Measurements from ENCODE around the gene UNC5C.

The UNC5C gene

DNA sequence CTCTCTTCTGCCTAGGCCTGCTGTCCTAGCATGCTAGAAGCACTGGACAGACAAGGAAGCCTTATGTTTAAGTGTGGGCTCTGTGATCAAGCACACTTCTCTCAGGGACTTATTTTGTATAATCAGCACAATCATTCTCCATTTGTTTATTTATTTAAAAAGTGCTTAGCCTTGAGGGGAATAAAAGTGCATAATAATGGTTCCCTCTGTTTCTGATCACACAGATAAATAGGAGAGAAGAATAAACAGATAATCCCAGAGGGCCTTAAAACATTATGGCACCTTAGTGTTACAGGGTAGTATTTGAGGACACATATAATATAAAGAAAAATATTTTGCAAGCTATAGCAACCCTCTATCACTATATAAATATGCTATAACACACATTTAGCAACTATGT, 146.5 kb downstream of the UNC5C start:
- DNase-seq (ENCODE audit: low spot score), result no peak

DNA sequence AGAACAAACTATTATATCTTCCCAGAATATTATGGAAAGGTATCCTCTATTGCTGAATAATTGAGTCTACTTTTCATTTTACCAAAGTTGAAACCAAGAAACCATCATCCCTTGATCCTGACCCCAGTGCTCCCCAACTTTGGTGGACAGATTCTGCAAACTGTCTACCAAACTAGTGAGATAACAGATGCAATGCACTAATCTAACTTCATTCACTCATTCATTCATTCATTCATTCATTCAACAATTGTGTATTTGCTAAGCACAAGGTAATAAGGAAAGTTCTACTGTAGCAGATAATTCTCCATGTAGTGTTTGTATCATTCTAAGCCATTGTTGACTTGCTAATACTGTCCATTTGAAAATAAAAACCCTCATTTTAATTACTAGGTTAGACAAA, 150.6 kb downstream of the UNC5C start:
- DNase-seq (ENCODE audit: low spot score), result no peak

DNA sequence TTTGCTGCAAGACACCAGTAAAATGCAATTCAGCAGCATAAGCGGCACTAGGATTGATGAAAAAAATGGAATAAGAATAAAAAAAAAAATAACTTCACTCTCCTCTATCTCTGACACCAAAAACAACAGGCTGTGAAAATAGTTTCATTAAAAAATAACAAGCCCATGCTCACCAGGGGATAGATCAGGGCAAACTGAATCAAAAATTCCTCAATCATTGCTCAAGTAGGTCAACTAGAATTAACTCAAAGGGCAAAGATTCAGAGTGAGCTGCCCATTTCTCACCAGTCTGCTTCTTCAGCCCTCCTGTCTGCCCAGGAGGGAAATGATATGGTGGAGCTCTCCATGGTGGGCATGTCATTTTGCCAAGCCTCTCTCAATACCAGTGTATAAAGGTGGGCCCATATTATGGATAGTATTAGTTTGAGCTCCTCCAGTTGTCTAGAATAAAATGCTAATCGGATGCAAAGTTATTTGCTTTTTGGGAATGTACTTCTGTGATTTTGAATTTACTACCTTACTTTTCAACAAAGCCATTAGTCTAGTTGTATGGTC, 153.9 kb downstream of the UNC5C start:
- DNase-seq (ENCODE audit: low spot score), result no peak

DNA sequence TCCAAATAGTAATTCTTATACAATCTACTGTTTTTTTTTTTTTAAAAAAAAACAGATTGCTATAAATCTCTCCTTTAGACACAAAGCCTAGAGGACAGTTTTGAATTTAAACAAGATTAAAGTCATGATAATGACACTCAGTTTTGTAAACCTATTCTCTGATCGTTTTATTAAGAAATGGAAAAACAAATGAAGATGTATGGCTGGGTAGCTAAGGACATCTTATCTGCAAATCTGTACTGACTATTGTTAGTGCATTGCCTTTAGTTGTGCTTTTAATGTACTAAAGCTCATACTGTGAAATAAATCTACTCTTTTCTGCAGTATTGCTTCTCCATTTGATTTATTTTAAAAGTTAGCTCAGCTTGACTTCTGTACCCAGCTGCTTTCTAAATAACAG, 155.0 kb downstream of the UNC5C start:
- DNase-seq (ENCODE audit: low spot score), result no peak

DNA sequence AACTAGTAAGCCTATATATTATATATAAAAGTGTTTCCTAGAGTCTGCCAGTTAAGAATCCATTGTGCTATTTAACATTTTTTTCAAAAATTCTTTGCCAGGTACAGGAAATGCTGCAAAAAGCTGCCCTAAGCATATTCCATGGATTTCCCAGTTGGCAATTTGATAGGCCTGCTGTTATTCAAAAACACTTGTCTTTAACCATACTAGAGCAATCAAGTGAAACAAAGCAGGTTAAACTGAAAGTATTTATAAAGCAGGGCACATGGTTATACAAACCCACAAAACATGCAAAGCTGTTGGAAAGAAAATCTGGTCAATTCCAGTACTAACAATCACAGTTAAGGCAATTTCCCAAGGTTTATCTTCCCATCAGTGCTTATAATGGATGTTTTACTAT, 159.9 kb downstream of the UNC5C start:
- DNase-seq (ENCODE audit: low spot score), result no peak

DNA sequence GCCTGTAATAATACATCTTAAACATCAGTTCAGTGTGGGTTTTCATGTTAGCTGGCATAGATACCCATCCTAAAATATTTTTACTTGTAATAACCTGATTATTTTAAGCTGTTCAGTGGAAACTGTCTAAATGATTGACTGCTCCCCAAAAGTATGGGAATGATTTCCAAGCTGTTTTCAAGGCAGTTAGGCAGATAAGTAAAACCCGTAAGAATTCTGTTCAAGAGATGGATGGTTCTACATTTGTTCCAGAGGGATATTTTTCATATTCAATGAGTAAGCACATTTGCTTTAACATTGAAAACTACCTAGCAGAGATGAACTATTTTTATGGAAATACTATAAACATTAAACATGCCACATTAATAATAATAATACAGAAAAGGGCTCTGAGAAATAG, 161.1 kb downstream of the UNC5C start:
- no peak for DNase-seq (ENCODE audit: low spot score)

DNA sequence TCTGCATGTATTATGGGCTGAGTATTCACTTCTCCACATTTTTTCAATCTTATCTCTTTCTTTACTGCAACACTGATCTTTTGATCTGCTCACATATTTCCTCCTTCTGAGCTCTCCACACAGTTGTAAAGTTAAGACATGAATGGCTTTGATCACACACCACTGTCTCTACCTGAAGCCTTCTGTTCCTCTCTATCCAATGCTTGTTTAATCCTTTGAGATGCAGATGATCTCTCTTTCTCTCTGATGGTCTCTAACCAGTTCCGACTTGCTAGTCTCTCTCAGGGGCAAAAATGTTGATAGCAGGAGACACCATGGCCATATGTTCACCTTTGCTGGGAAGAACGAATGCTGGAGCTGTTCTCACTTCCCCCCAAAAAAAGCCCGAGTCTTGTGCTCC, 162.4 kb downstream of the UNC5C start:
- no peak for DNase-seq (ENCODE audit: low spot score)

DNA sequence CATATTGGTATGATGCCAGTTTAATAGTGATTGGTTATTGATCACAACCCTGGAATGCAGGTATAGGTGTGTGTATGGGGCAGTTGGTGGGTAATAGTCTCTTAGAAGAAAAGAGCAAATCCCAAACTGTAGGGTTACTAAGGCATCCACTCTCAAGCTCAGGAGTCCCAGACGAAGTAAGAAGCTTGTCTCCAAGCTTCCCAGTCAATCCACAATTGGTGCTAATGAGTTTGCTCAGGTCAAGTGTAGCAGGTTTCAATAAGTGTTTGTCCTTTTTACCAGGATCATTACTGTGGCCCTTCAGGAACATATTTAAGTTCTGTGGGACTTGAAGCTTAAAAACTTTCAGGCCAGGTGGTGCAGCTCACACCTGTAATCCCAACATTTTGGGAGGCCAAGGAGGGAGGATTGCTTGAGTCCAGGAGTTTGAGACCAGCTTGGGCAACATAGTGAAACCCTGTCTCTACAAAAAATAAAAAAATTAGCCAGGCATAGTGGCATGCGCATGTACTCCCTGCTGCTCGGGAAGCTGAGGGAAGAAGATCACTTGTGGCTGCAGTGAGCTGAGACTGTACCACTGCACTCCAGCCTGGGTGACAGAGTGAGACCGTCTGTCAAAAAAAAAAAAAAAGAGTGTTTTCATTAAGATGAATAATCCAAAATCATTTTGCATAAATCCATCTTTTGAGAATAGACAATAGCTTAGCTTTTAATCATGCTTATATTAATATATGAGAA, 166.8 kb downstream of the UNC5C start:
- DNase-seq (ENCODE audit: low spot score), result no peak

DNA sequence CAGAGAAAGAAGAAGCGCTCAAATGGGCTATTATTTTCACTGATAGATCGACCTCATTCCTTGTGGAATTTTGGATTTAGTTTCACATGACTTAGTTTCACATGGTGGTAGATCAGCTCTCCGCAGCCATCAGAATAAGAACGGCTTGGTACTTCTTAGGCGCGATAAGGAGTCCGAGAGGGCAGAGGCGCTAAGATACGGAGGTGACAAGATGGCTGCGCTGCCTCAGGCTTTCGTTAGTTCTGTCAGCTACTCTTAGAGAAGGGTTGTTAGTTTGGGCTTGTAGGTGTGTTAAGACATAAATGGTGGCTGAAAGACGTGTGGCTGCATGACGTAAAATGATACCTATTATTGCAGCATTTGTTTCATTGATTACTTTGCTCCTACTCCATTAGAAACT, 169.1 kb downstream of the UNC5C start:
- DNase-seq (ENCODE audit: low spot score), result no peak

DNA sequence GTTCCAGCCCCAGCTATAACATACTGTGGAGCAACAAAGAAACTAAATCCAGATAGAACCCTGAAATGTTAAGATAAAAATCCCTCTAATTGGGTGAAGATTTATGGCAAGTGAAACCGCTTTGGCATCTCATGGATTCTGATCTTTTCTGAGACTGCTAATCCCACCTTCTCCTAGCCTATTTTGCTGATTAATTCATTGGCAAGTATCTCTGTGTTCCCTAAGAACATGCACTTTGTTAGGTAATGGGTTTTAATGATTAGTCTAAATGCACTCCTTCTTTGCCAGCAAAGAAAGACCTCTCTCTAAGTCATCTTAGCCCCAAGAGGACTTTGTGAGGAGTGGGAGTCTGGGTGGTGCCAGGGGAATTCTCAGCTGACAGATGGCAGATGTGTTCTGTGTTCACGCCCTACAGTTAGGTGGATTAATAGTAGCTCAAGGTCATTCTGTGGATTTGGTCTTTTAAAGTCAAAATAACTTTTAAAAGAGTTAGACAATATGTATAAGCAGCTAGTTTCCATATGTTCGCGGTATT, 171.3 kb downstream of the UNC5C start:
- DNase-seq (ENCODE audit: low spot score), result no peak

DNA sequence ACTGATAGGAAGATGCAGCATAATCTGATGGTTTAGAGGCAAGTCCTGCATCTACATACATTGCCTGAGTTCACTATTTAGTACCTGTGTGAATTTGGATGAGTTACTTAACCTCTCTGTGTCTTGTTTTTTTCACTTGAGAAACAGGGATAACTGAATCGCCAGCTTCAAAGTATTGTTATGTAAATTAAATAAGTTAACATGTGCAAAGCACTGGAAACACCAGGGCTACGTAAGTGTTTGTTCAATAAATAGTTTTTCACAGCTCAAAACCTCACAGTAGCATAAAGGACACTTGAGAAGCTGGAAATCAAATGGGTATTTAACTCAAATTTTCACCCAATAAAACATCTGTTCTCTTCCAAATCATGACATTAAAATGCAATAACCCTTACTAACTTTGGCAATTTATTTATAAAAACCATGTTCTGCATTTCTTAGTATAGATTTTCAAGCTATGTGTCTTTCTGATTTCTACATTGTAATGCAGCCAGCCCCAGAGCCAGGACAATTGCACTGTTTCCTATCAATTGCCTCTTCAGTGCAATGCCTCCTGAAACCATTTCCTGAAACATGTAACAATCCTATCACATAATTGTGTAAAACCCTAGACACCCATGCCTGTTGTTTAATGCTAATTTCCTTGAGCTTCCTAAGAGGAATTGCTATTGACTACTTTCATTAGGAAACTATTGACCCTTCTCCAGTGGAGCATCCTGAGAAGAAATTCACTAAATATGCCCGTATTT, 177.1 kb downstream of the UNC5C start:
- peak; percentile 56 for DNase-seq (ENCODE audit: low spot score)

DNA sequence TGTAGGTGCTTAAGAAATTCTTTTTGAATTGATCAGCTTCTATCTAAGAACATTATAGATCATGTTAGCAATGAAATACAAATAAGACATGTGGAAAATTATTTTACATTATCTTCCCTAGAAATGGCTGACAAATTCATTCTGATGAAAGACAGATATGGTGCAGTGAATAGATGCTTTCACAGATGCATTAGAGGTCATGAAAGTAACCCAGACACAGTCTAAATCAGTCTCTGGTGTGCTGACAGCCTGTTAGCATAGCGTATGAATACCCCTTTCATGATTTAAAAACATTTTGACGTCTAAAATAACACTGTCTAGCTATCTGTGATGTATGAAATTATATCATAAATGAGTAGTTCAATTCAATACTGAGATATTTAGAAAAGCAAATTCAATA, 180.9 kb downstream of the UNC5C start:
- no peak for DNase-seq (ENCODE audit: low spot score)

DNA sequence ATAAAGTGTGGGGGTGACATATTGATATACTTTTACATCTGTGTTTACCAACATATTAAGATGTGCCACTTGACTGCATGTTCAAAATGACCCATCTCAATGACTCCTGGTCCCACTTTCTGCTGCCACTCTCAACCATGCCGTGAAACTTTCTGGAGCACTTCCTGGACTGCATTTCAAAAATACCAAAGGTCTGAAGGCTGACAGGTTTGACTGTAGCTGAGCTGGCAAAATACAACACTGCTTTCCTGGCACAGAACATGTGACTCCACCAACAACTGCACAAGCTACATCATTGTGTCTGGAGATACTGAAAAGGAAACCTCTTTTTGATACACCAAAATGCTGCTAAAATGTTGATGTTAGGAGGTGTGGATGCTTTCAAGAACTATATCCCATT, 184.8 kb downstream of the UNC5C start:
- peak; percentile 53 for DNase-seq (ENCODE audit: low spot score)

DNA sequence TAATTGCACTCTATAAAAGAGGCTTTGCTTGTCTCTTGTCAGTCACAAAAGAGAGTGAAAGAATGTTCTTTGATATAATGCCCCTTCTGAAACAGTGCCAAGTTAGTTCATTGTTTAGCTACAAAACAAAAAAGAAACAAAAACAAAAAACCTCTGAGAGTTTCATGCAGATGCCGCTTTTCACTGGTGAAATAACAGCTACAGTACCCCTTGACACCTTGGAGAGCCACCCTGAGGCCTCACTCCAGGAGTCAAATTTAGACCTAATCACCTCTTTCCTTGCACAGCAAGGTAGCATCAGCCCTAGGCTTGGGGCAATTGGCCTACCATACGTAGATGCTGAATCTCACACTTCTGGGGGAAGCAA, 185.2 kb downstream of the UNC5C start:
- no peak for DNase-seq (ENCODE audit: low spot score)

DNA sequence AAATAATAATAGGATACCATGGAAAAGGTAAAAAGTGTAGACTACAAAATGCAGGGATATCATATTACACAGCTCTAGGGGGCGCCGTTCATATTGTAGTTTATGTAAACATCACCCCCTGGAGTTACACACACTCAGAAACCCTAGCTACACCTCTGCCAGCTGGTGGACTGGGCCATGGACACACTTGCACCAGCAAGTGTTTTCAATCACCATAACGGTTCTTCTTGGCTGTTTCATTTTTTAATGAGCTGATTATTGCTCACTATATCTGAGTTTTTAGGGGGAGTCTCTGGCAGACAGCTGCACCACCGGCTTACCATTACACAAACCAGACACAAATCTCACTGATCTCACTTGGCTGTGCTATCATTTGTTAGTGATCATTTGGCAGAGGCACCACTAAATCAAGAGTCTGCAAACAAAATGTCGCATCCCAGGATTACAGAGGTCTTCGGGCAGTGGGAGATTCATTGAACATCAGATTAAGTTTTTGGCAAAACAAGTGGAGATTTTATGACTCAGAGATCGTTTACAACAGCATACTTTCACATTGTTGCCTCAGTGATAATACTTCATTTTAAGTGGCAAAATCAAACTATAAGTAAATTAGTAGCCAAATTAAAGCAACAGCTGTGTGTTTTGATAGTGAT, 185.7 kb downstream of the UNC5C start:
- peak; percentile 76 for DNase-seq (ENCODE audit: low spot score)

DNA sequence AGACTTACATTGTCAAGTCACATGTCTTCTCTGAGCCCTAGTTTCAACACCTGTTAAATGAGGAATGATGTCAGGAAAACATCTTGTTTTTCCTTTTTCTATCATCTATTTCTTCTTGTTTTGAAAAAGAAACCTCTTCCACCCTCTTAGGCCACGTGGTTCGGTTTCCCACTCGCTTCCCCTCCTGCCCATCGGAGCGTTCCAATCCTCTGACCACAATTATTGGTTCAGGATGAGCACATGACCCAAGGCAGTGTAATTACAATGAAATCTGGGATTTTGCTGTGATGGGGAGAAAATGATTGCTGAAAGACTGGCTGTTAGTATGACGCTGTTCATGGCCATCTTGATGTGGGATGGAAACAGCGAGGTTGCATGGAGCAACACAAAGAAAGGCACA, 186.7 kb downstream of the UNC5C start:
- peak; percentile 55 for DNase-seq (ENCODE audit: low spot score)

DNA sequence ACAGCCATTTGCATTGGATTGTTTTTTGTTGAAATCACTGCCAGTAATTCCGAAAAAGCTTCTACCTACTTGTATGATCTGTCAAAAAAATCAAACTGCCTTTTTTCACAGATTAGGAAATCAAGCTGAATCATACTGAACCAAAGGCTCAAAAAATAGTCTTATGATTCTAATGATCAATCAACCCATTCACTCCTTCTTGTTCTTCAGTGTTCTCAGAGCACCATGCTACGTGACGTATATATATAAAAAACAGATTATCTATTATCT, 187.1 kb downstream of the UNC5C start:
- no peak for DNase-seq (ENCODE audit: low spot score)

DNA sequence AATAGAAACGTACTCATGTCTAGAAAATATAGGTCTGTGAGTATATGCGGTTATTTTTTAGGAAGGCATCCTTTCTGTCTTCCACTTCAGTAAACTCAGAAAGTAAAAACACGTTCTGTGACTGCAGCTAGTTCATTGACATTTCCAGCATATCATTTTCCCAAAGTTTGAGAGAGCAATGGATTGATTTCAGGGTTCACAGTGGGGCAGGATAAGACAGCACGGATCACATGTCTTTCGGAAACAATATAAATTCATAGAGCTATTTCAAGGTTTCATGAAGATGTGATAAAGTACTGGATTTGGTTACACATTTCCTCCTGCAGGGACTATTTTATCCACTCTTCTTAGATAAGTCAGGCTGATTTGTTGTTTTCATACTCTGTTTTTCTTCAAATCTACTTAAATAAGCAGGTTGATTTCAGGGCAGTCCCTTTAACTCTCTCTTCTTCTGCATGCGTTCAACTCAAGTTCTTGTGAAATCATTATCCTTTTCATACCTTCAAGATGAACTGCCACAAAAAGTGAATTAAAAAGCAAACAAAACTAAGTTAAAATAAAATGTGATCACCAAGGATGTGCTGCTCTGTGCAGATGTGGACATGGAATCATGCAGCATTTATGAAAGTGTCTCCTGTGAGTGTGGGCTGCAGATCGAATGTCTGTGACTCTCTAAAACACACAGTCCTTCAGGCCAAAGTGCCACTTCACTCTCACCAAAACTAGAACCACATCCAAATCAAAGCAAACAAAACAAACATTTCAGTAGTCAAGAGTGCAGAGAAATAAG, 187.7 kb downstream of the UNC5C start:
- peak; percentile 62 for DNase-seq (ENCODE audit: low spot score)

DNA sequence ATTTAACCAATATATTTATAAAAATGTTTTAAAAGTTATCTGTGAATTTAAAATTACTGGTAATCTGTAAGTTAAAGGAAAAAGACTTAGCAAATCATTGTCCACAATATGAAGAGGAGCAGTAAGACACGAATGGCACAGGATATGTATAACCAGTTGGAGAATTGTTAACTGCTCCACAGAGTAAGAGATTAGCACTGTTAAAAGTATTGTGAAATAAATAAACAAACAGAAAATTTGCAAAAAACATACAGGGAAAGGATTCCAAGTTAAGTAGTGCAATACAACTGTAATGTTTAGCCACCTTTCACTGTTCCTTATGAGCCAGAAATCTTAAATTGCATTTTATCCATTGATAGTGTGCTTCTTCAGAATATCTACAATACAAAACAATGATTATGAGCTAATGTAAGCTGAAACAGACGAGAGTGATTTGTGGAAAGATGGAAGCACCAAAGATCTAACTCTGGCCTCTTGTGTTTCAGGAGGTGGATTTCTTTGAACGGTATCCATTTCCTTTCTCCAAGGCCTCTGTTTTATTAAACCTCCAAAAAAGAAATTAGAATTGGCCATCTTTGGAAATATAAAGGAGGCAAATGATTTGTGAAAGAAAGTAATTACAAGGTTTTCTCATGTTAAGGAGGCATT, 188.4 kb downstream of the UNC5C start:
- peak; percentile 42 for DNase-seq (ENCODE audit: low spot score)

DNA sequence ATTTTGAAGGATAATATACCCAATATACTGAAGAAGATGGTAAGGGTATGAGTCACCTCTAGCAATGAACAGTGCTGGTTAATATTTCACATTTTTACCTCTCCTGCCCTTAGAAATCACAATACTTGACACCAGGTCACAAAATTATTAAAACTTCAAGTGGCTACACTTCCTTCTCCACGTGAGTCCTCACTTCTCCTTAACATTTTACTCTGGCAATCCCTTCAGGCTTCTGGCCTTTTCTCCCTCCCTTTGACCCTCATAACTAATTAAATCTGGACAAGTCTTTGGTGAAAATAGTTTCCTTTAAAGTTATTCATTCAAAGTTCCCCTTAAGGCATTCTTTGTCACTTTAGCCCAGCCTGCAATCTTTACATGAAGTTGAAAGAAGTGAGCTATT, 190.4 kb downstream of the UNC5C start:
- DNase-seq (ENCODE audit: low spot score), result no peak

DNA sequence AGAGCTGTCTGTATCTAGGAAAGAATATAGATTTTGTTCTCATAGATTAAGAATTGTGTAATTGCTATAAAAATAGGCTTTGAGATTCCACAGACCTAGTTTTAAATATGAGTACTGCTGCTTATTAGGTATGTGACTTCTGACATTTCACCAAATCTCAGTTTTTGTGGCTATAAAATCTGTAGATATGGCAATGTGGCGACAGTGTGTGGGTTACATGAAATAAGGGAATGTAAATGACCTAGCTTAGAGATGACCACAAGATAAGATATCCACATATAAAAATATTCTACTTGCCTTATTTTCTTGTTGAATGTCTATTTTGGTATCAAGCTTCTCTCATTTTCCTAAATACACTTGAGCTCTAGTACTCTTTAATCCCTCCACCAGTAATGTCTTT, 193.8 kb downstream of the UNC5C start:
- DNase-seq (ENCODE audit: low spot score), result no peak

DNA sequence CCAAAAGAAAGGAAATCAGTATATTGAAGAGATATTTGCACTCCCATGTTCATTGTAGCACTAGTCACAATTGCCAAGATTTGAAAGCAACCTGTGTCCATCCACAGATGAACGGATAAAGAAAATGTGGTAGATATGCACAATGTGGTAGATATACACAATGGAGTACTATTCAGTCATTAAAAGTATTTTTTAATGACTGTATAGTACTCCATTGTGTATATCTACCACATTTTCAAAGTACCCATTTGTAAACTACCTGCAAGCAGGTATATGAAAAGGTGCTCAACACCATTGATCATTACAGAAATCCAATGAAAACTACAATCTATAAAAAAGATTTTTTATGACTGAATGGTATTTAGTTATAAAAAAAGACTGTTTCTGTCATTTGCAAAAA, 200.4 kb downstream of the UNC5C start:
- no peak for DNase-seq (ENCODE audit: low spot score)
